Spleen (tissue), 7 donors: ENCODE data around the gene THRA.

Experiments used
- CTCF ChIP-seq, 11 experiments: fragments of 200-600 bp in 7 of 11; fragments of 450-650 bp in 4 of 11; sonication (generic) in 4 of 11; IDR thresholded peaks in 8 of 11; conservative IDR thresholded peaks in 3 of 11; 1 replicate in 7 of 11; 2 replicates in 4 of 11; pipeline versions ENCODE4 v1.4.0 to v1.8.0; 2016 to 2021; ENCODE audit warnings: antibody characterized with exemption in 11 of 11, inconsistent platforms in 4 of 11, mild to moderate bottlenecking in 1 of 11
- POLR2A ChIP-seq, 3 donors: fragments of 450-650 bp; IDR thresholded peaks; one replicate each; pipeline ENCODE4 v1.5.1; 2017; ENCODE audit warnings: antibody characterized with exemption in 3 of 3, mild to moderate bottlenecking in 1 of 3
- donor health status: DM: no; HTN: no; CAD: no; lungs with moderate emphysema.
- donor health status: DM: no; HTN: no; CAD: no.
- donor health status: DM: no; HTN: no; CAD: no.

GRCh38 chr17:40098846-40099618 lies 36.3 kb downstream of the THRA start:
- TF ChIP-seq CTCF (IDR thresholded peaks at IDR 0.05 in 8 of 11, conservative IDR thresholded peaks at IDR 0.05 in 3 of 11) = peak in 4 of 11 experiments; percentile 16 to 39 (median 24)
- TF ChIP-seq POLR2A (IDR thresholded peaks at IDR 0.05) = peak in 1 of 3 donors; percentile 45
